ENCODE data around the gene TRIM63. TPM values are rescaled to one million over a fixed set of nuclear protein-coding genes. Genes with fewer than 3 reads are reported as not detected.

Gene TRIM63
- total RNA-seq, 1 experiment from 2014 or later: not detected

DNA sequence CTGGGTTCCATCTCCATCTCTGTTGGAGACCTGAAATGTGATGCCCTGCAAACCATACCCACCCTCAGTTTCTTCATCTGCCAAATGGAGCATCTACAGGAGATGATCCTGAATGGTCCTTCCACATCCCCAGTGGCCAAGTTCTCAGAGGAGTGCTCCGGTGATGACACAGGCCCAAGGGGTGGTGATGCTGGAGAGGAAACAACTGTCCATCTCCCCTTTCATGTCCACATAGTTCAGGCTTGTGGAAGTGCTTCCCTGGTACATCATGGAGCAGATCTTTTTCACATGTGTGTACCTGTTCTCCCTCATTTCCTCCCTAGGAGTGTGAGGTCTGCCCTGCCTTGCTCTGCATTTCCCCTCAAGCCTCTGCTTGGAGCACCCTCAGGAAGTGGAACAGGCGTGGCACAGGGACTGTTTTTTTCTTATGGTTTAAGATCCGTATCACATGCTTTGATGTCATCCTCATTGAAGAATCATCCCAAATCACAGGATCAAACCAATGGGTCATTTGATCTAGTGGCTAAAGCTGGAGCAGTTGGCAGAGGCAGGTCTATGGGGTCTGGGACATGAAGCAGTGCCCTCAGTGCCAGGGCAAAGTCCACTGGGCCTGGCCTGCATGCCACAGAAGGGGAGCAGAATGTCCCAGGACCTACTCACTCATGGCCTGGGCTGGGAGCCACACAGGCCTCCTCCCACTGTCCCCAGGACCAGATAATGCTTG, 8.2 kb upstream of the TRIM63 start:
- CTCF ChIA-PET: no interaction called here
- no peaks in the 10 kb centered on the region for H3K27me3 Mint-ChIP-seq (ENCODE audit: insufficient read depth, unreplicated experiment)
- H3K4me3 Mint-ChIP-seq (ENCODE audit: unreplicated experiment): no peak overlapping the region
- POLR2A ChIA-PET: no interaction called here
- peaks cover 5% of the 10 kb centered on the region for H3K36me3 Mint-ChIP-seq (ENCODE audit: insufficient read depth, unreplicated experiment)
- peaks cover 6% of the 10 kb centered on the region for H3K4me1 Mint-ChIP-seq (ENCODE audit: low read depth, unreplicated experiment)
- no peaks in the 10 kb centered on the region for H3K27me3 ChIP-seq (replicated peaks; ENCODE audit: control insufficient read depth, insufficient read depth, low read length)
- H3K4me1 ChIP-seq: peaks cover 36% of the 10 kb centered on the region
- H3K9me3 ChIP-seq: no peaks in the 10 kb centered on the region
- BruUV-seq (replicated peaks): no TSS peak
- intact Hi-C loops (cut with micrococcal nuclease; ENCODE audit: unreplicated experiment): no loop called here
- TF ChIP-seq, protein P1, sequence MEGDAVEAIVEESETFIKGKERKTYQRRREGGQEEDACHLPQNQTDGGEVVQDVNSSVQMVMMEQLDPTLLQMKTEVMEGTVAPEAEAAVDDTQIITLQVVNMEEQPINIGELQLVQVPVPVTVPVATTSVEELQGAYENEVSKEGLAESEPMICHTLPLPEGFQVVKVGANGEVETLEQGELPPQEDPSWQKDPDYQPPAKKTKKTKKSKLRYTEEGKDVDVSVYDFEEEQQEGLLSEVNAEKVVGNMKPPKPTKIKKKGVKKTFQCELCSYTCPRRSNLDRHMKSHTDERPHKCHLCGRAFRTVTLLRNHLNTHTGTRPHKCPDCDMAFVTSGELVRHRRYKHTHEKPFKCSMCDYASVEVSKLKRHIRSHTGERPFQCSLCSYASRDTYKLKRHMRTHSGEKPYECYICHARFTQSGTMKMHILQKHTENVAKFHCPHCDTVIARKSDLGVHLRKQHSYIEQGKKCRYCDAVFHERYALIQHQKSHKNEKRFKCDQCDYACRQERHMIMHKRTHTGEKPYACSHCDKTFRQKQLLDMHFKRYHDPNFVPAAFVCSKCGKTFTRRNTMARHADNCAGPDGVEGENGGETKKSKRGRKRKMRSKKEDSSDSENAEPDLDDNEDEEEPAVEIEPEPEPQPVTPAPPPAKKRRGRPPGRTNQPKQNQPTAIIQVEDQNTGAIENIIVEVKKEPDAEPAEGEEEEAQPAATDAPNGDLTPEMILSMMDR (IDR thresholded peaks at IDR 0.05; ENCODE audit: insufficient read depth in 1 of 2, low read depth in 1 of 2, low read length in 1 of 2, severe bottlenecking in 1 of 2, unreplicated experiment in 1 of 2): no peak
- H3K36me3 ChIP-seq (ENCODE audit: control insufficient read depth, insufficient read depth, low read length): no peaks in the 10 kb centered on the region
- H3K9me3 Mint-ChIP-seq (ENCODE audit: unreplicated experiment): no peaks in the 10 kb centered on the region
- H3K27ac Mint-ChIP-seq (ENCODE audit: unreplicated experiment): no peak overlapping the region
- DNase-seq: no peak
- no peak overlapping the region for H3K4me3 ChIP-seq (ENCODE audit: low read depth, low read length)

DNA sequence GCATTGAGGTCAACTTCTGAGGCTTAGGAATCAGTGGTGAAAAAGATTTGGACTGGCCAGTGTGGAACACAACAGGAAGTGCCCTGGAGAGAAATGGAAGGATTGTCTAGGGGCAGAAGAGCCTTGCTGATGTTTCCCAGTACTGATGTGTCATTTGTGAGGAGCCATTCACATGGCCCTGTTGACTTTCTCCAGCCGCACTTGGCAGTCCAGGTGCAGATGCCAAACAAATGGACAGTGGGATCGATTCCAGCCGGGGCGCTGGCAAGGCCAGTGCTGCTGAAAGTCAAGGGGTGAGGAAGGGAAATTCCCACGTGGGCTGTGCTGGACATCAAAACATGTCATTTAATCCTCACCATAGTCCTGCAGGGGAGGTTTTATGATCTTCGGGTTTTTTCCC, 4.9 kb upstream of the TRIM63 start:
- Histone ChIP-seq H3K4me1 (0 out of 2 replicates have a peak, but pooled peaks cover 8% of the 10 kb centered on the region), H3K36me3 (ENCODE audit: control insufficient read depth, insufficient read depth, low read length) (no peaks in the 10 kb centered on the region), H3K27me3 (replicated peaks; ENCODE audit: control insufficient read depth, insufficient read depth, low read length) (no peaks in the 10 kb centered on the region), H3K4me3 (ENCODE audit: low read depth, low read length) (no peak overlapping the region), H3K9me3 (no peaks in the 10 kb centered on the region)
- TF ChIP-seq, protein P1 (IDR thresholded peaks at IDR 0.05; ENCODE audit: insufficient read depth in 1 of 2, low read depth in 1 of 2, low read length in 1 of 2, severe bottlenecking in 1 of 2, unreplicated experiment in 1 of 2): no peak
- CTCF ChIA-PET: no interaction called here
- no TSS peak for BruUV-seq (replicated peaks)
- Mint-ChIP-seq H3K9me3 (ENCODE audit: unreplicated experiment) (no peaks in the 10 kb centered on the region), H3K4me3 (ENCODE audit: unreplicated experiment) (no peak overlapping the region), H3K36me3 (ENCODE audit: insufficient read depth, unreplicated experiment) (no peaks in the 10 kb centered on the region), H3K27ac (ENCODE audit: unreplicated experiment) (no peak overlapping the region), H3K4me1 (ENCODE audit: low read depth, unreplicated experiment) (peaks cover 3% of the 10 kb centered on the region), H3K27me3 (ENCODE audit: insufficient read depth, unreplicated experiment) (no peaks in the 10 kb centered on the region)
- no peak for DNase-seq
- intact Hi-C loops (cut with micrococcal nuclease; ENCODE audit: unreplicated experiment): no loop called here
- POLR2A ChIA-PET: no interaction called here

DNA sequence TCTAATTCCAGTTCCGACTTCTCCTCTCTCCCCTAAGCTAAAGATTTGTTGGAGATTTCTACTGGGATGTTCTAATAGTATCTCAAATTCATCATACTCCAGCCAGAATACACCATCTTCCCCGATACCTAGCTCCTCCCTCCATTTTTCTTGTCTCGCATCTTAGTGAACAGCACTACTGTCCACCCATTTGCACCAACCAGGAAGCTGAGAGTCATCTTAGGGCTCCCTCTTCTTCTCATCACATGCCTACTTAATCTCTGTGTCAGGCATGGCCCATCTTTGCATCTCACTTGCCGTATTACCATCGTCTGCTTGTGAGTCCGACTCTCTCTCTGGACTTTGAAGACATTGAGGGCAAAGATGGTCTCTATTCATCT, 3.5 kb upstream of the TRIM63 start:
- Mint-ChIP-seq H3K27ac (ENCODE audit: unreplicated experiment) (no peak overlapping the region), H3K36me3 (ENCODE audit: insufficient read depth, unreplicated experiment) (no peaks in the 10 kb centered on the region), H3K4me1 (ENCODE audit: low read depth, unreplicated experiment) (peaks cover 5% of the 10 kb centered on the region), H3K9me3 (ENCODE audit: unreplicated experiment) (no peaks in the 10 kb centered on the region), H3K27me3 (ENCODE audit: insufficient read depth, unreplicated experiment) (no peaks in the 10 kb centered on the region), H3K4me3 (ENCODE audit: unreplicated experiment) (no peak overlapping the region)
- TF ChIP-seq, protein P1 (IDR thresholded peaks at IDR 0.05; ENCODE audit: insufficient read depth in 1 of 2, low read depth in 1 of 2, low read length in 1 of 2, severe bottlenecking in 1 of 2, unreplicated experiment in 1 of 2): no peak
- no peak overlapping the region for H3K4me3 ChIP-seq (ENCODE audit: low read depth, low read length)
- BruUV-seq (replicated peaks): no TSS peak
- H3K27me3 ChIP-seq (replicated peaks; ENCODE audit: control insufficient read depth, insufficient read depth, low read length): no peaks in the 10 kb centered on the region
- POLR2A ChIA-PET: no interaction called here
- CTCF ChIA-PET: no interaction called here
- intact Hi-C loops (cut with micrococcal nuclease; ENCODE audit: unreplicated experiment): no loop called here
- H3K9me3 ChIP-seq: no peaks in the 10 kb centered on the region
- no peaks in the 10 kb centered on the region for H3K36me3 ChIP-seq (ENCODE audit: control insufficient read depth, insufficient read depth, low read length)
- DNase-seq: no peak
- H3K4me1 ChIP-seq: 0 out of 2 replicates have a peak, but pooled peaks cover 13% of the 10 kb centered on the region
